ENCODE data around the gene DDX47.

DNA sequence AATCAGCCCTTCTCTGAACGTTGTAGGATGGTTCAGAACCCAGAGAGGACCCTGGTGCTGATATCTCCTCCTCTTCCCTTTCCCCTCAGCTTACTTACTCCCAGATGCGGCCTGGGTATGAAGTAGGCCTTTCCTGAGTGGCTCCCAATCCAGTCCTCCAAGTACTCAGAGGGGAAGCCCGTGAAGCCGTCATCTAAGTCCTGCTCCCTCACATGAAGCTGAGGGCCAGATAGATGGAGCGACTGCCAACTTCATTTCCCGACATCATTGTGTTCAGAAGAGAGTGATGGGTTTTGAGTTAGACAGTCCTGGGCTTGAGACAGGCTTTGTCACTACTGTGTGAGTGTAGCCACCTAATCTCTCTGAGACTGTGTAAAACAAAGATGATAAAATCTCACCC is 25.0 kb upstream of the DDX47 start:
- TF ChIP-seq, protein P1, sequence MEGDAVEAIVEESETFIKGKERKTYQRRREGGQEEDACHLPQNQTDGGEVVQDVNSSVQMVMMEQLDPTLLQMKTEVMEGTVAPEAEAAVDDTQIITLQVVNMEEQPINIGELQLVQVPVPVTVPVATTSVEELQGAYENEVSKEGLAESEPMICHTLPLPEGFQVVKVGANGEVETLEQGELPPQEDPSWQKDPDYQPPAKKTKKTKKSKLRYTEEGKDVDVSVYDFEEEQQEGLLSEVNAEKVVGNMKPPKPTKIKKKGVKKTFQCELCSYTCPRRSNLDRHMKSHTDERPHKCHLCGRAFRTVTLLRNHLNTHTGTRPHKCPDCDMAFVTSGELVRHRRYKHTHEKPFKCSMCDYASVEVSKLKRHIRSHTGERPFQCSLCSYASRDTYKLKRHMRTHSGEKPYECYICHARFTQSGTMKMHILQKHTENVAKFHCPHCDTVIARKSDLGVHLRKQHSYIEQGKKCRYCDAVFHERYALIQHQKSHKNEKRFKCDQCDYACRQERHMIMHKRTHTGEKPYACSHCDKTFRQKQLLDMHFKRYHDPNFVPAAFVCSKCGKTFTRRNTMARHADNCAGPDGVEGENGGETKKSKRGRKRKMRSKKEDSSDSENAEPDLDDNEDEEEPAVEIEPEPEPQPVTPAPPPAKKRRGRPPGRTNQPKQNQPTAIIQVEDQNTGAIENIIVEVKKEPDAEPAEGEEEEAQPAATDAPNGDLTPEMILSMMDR (IDR thresholded peaks at IDR 0.05) = no peak
- TF ChIP-seq POLR2A (IDR thresholded peaks at IDR 0.05) (no peak), EP300 (IDR thresholded peaks at IDR 0.05) (no peak), POLR2AphosphoS5 (IDR thresholded peaks at IDR 0.05) (no peak)

All from gastroesophageal sphincter (tissue), 3 donors.